ENCODE results near the gene NEAT1.

- TF ChIP-seq POLR2A (IDR thresholded peaks at IDR 0.05; ENCODE audit: borderline replicate concordance, extremely low read depth, insufficient read depth, insufficient read length) (no peak), CTCF (IDR thresholded peaks at IDR 0.05 in 2 of 3, conservative IDR thresholded peaks at IDR 0.05 in 1 of 3; ENCODE audit: borderline replicate concordance in 1 of 3, insufficient read depth in 1 of 3, low read depth in 2 of 3, low read length in 2 of 3) (no peak), YY1 (IDR thresholded peaks at IDR 0.05; ENCODE audit: extremely low read depth, insufficient replicate concordance, low read depth, low read length) (no peak), POLR2AphosphoS5 (IDR thresholded peaks at IDR 0.05; ENCODE audit: low read depth, low read length) (no peak), EZH2 (IDR thresholded peaks at IDR 0.05) (no peak), REST (IDR thresholded peaks at IDR 0.05; ENCODE audit: low read depth) (no peak), ELF1 (IDR thresholded peaks at IDR 0.05; ENCODE audit: borderline replicate concordance, low read depth) (no peak), MAX (IDR thresholded peaks at IDR 0.05) (no peak), CBX3 (IDR thresholded peaks at IDR 0.05; ENCODE audit: low read depth) (no peak), ZNF274 (IDR thresholded peaks at IDR 0.05; ENCODE audit: low read depth, low read length) (no peak), TCF7L2 (IDR thresholded peaks at IDR 0.05; ENCODE audit: borderline replicate concordance, extremely low read depth, insufficient read depth, insufficient read length) (no peak), EZH2phosphoT487 (IDR thresholded peaks at IDR 0.05; ENCODE audit: borderline replicate concordance) (no peak), RAD21 (IDR thresholded peaks at IDR 0.05; ENCODE audit: low read depth) (no peak)
Observed at GRCh38 chr11:65375012-65375411, 47.6 kb upstream of the NEAT1 start.
